Ovary (tissue), 9 donors: ENCODE data around the gene GLI3. TPM values are rescaled to one million over a fixed set of nuclear protein-coding genes. Genes with fewer than 3 reads are reported as not detected.

Source experiments
- DNase-seq, 5 donors: peaks; one replicate each; pipeline ENCODE4 v3.0.0-alpha.2; 2019 to 2020
- H3K27ac ChIP-seq, 2 donors: fragments of 200-600 bp; one replicate each; pipeline versions ENCODE4 v1.5.1 to v1.8.0; 2019 to 2022
- H3K27me3 ChIP-seq: fragments of 200-600 bp; one replicate; pipeline ENCODE4 v1.8.0; 2022
- H3K36me3 ChIP-seq: fragments of 200-600 bp; sonication (generic); one replicate; pipeline ENCODE4 v1.5.1; 2019
- H3K4me1 ChIP-seq: one replicate; pipeline ENCODE4 v1.8.1; 2013; ENCODE audit warnings: mild to moderate bottlenecking, moderate library complexity; ENCODE audit not compliant: insufficient read depth
- H3K4me3 ChIP-seq: fragments of 200-600 bp; sonication (generic); one replicate; pipeline ENCODE4 v1.5.1; 2017
- H3K9me3 ChIP-seq, 2 donors: fragments of 200-600 bp in 1 of 2; sonication (generic) in 1 of 2; one replicate each; pipeline versions ENCODE4 v1.5.1 to v1.8.1; 2013 to 2019; ENCODE audit warnings: mild to moderate bottlenecking in 1 of 2, moderate library complexity in 1 of 2
- CTCF ChIP-seq, 3 donors: fragments of 450-650 bp in 2 of 3; fragments of 200-600 bp in 1 of 3; IDR thresholded peaks; one replicate each; pipeline versions ENCODE4 v1.5.1 to v1.8.0; 2016 to 2022; ENCODE audit warnings: antibody characterized with exemption in 3 of 3, mild to moderate bottlenecking in 1 of 3
- EP300 ChIP-seq: sonication (generic); formaldehyde crosslinking; IDR thresholded peaks from one replicate; pipeline ENCODE4 v1.6.1; 2017; ENCODE audit warnings: antibody characterized with exemption
- POLR2A ChIP-seq: fragments of 450-650 bp; IDR thresholded peaks from one replicate; pipeline ENCODE4 v1.6.1; 2017; ENCODE audit warnings: antibody characterized with exemption, mild to moderate bottlenecking, moderate library complexity
- WGBS, 3 donors: extraction: QIAGEN DNeasy Blood & Tissue Kit in 1 of 3; methylation state at CpG; one replicate each; pipeline versions ENCODE4 v1.1.5 to v1.1.7; 2013 to 2017; 5-methylcytosine and 5-hydroxymethylcytosine counted together
- intact Hi-C, 4 donors: fragments of 100-400 bp; cut with DNase I; formaldehyde crosslinking; loops; one replicate each; pipeline versions ENCODE4 v1.11.0 to v1.15.1; 2022 to 2023
- polyA plus RNA-seq, 2 donors: library from polyadenylated mRNA; stranded (reverse); fragments of 200-250 nt in 1 of 2; fragments of 350-450 nt in 1 of 2; fragmentation: Illumina TruSeq in 1 of 2; extraction: RNeasy Lipid Tissue Mini Kit (QIAGEN cat#74804) in 1 of 2; gene quantifications; one replicate each; pipeline ENCODE4 v1.2.3, GENCODE V29; 2013 to 2014
- total RNA-seq, 7 donors: library from RNA; depleted of rRNA in 2 of 7; stranded (reverse); fragments of >200 nt in 2 of 7; fragmentation: NEBNext Ultra II Directional in 3 of 7; extraction: Animal tissue kit (Norgen Biotek cat#: 25700) in 3 of 7; gene quantifications; one replicate each; pipeline versions ENCODE4 v1.1.0 to v1.2.4, GENCODE V29; 2016 to 2023
- donor health status: DM: no; HTN: no; CAD: no; lungs with moderate emphysema.
- donor health status: DM: no; HTN: no; CAD: no.
- donor health status: Bipolar disorder and iron deficiency.
- donor health status: DM: yes; HTN: yes; CAD: no.
- donor health status: DM: no; HTN: no; CAD: no.
- donor health status: DM: yes; HTN: yes; CAD: no.

Gene GLI3
- total and polyA plus RNA-seq, 9 donors, result 9.5 to 67.1 (median 50.5) TPM

DNA sequence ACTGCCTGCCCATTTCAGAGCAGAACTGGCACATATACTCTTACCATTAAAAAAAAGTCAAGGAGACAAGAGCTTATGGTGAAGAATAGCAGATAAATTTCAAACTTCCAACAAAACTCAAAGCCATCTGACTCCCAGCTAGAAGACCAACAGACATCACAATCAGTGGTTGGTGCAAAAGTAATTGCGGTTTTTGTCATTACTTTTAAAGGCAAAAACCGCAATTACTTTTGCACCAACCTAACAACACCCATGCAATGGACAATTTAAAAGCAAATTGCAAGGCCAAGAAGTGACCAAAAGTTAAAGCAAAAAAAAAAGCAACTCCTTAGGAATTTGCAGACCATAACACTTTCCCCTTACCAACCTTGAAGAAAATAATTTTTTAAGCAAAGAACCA, 18.8 kb downstream of the GLI3 start:
- WGBS, 3 donors, result 61 to 80% (median 71%) methylated on average over 2 of the region's 2 CpGs
- no peaks in the 10 kb centered on the region for H3K27me3 ChIP-seq
- H3K27ac ChIP-seq, result peak overlapping the region in 1 of 2 donors; percentile 8
- peaks cover 15% of the 10 kb centered on the region for H3K4me1 ChIP-seq
- H3K9me3 ChIP-seq, result no peaks in the 10 kb centered on the region
- intact Hi-C loops, result no loop called here
- TF ChIP-seq CTCF (IDR thresholded peaks at IDR 0.05) (no peak), EP300 (no peak), POLR2A (no peak)
- H3K36me3 ChIP-seq, result no peaks in the 10 kb centered on the region
- DNase-seq, result no peak
- H3K4me3 ChIP-seq, result no peak overlapping the region

DNA sequence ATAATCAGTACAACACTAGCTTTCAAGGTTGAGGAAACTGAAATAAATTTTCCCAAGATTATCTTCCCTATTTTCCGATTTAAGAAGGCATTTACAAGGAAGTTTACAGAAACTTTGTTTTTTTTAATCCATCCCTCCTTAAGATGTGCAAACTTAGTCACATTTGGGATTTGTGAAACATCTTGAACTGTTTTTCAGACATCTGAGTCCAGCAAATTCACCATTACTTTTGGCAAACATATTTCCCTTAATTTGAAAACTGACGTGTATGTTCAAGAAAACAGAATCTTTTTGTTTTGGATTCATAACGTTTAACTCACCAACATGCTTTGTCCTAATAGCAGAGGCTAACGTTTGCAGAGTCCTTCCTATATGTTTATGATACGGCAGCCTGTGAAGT, 19.5 kb downstream of the GLI3 start:
- DNase-seq, result no peak
- intact Hi-C loops, result no loop called here
- H3K27ac ChIP-seq, result no peak overlapping the region
- no peaks in the 10 kb centered on the region for H3K27me3 ChIP-seq
- H3K36me3 ChIP-seq, result no peaks in the 10 kb centered on the region
- peaks cover 15% of the 10 kb centered on the region for H3K4me1 ChIP-seq
- H3K4me3 ChIP-seq, result no peak overlapping the region
- 35 to 45% (median 37%) methylated on average over 5 of the region's 5 CpGs for WGBS, 3 donors
- no peaks in the 10 kb centered on the region for H3K9me3 ChIP-seq
- TF ChIP-seq CTCF (IDR thresholded peaks at IDR 0.05) (no peak), POLR2A (no peak), EP300 (no peak)

DNA sequence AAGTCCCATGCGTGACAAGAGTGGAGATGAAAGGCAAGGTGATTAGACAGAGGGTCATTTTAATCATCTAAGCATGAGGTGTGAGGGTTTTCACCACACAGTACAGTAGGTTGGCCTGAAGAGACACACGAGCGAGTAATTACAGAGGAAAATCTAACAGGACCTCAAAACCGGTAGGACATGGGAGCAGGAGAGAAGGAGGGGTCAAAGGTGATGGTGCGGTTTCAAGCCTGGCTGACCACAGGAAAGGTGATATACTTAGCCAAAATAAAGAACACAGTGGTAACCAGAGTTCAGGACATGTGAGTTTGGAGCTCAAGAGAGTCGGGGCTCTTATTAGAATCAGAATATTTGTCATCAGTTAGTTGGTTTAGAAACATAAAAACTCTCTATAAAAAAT, 20.0 kb downstream of the GLI3 start:
- WGBS, 3 donors, result 67 to 75% (median 75%) methylated on average over 6 of the region's 6 CpGs
- H3K4me3 ChIP-seq, result no peak overlapping the region
- H3K36me3 ChIP-seq, result no peaks in the 10 kb centered on the region
- H3K9me3 ChIP-seq, result no peaks in the 10 kb centered on the region
- H3K4me1 ChIP-seq, result peaks cover 15% of the 10 kb centered on the region
- no peak for DNase-seq
- TF ChIP-seq EP300 (no peak), POLR2A (no peak), CTCF (IDR thresholded peaks at IDR 0.05) (no peak)
- intact Hi-C loops, result no loop called here
- H3K27ac ChIP-seq, result no peak overlapping the region
- no peaks in the 10 kb centered on the region for H3K27me3 ChIP-seq

DNA sequence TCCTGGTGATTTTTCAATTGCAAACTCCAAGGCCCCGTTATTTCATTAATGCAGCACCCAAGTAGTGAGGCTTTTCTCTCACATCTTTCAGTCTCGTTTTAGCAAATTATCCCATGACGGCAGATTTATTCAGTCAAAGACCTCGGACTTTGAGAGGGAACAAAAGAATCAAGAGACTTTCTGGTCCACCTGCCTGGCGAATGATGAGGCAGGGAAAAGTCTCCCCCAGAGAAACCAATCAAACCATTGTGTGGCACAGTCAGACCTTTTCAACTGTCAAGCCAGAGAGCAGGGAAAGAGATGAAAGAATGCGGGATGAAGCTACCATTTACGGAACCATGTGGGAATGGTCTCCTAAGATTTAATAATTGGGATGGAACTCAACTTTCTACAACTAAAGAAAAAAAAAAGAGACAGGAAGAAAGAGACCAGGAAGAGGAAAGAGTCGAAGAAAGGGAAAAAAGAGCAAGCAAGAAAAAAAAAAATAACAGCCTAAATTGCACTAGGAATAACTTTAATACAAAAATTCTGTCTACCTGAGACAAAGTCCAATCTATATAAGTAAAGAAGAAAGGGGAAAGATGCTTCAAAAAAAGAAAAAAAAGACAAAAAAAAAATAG, 22.8 kb downstream of the GLI3 start:
- Histone ChIP-seq H3K27ac (no peak overlapping the region), H3K27me3 (no peaks in the 10 kb centered on the region), H3K4me1 (peaks cover 12% of the 10 kb centered on the region), H3K9me3 (no peaks in the 10 kb centered on the region), H3K36me3 (no peaks in the 10 kb centered on the region), H3K4me3 (no peak overlapping the region)
- 84 to 90% (median 89%) methylated on average over 8 of the region's 8 CpGs for WGBS, 3 donors
- no peak for DNase-seq
- intact Hi-C loops, result no loop called here
- TF ChIP-seq POLR2A, result no peak
- no peak for TF ChIP-seq CTCF (IDR thresholded peaks at IDR 0.05)
- no peak for TF ChIP-seq EP300
